Endothelial cell of umbilical vein (primary cell): ENCODE data around the gene ATG5. TPM values are rescaled to one million over a fixed set of nuclear protein-coding genes. Genes with fewer than 3 reads are reported as not detected.

Experiments
- BruUV-seq: library from RNA; stranded (reverse); fragments of 400-500 nt; replicated peaks from 2 replicates; lab custom pipeline; 2021; lab: Mats Ljungman, UMichigan
- CTCF ChIA-PET: fragments of 300-600, 350-600 bp; sonication (Branson Sonifier 250); formaldehyde crosslinking; loops from one replicate; lab custom pipeline; 2021; ENCODE audit warnings: antibody characterized with exemption, inconsistent platforms; lab: Charles Lee
- POLR2A ChIA-PET: fragments of 300-600, 350-600 bp; sonication (Branson Sonifier 250); formaldehyde crosslinking; loops from one replicate; lab custom pipeline; 2021; ENCODE audit warnings: antibody characterized with exemption, inconsistent platforms; lab: Charles Lee
- DNase-seq: peaks from one replicate; pipeline ENCODE4 v3.0.0-alpha.2; 2011; ENCODE audit warnings: low read depth, low spot score
- FAIRE-seq: peaks from 2 replicates; lab custom pipeline; 2011; peaks lifted over from hg19 to GRCh38; lab: Jason Lieb, UNC
- H2AFZ ChIP-seq: 2 replicates; pipeline ENCODE4 v1.6.0; 2012; ENCODE audit warnings: low read depth, low read length, control low read depth, inconsistent platforms
- H3K27ac ChIP-seq: 2 replicates; pipeline ENCODE4 v1.5.1; 2011; ENCODE audit warnings: low read depth, mild to moderate bottlenecking, control low read depth, low read length, moderate library complexity; ENCODE audit not compliant: insufficient read depth
- H3K27me3 ChIP-seq, 2 experiments: 2 replicates each; pipeline versions ENCODE4 v1.6.0 to v1.6.1; 2011; ENCODE audit warnings: low read length in 2 of 2, mixed read lengths in 1 of 2; ENCODE audit not compliant: control insufficient read depth in 2 of 2, insufficient read depth in 2 of 2
- H3K36me3 ChIP-seq, 2 experiments: 2 replicates in 1 of 2; 3 replicates in 1 of 2; pipeline ENCODE4 v1.5.1; 2011; ENCODE audit warnings: low read length in 2 of 2, mild to moderate bottlenecking in 1 of 2, moderate library complexity in 1 of 2; ENCODE audit not compliant: control insufficient read depth in 2 of 2, insufficient read depth in 2 of 2; ENCODE audit errors: extremely low read depth in 1 of 2
- H3K4me1 ChIP-seq: 3 replicates; pipeline ENCODE4 v1.5.1; 2011; ENCODE audit warnings: mild to moderate bottlenecking, low read length; ENCODE audit not compliant: control insufficient read depth, insufficient read depth; ENCODE audit errors: extremely low read depth
- H3K4me2 ChIP-seq: 2 replicates; pipeline ENCODE4 v1.6.1; 2011; ENCODE audit warnings: low read length, control low read depth, mixed read lengths; ENCODE audit not compliant: insufficient read depth
- H3K4me3 ChIP-seq, 3 experiments: fragments of 200-600 bp in 1 of 3; sonication (generic), shearing (Covaris generic) in 1 of 3; replicated peaks in 1 of 3; 2 replicates each; pipeline ENCODE4 v1.5.1; 2011 to 2016; ENCODE audit warnings: control low read depth in 3 of 3, low read length in 3 of 3, mild to moderate bottlenecking in 2 of 3, inconsistent platforms in 1 of 3, low read depth in 1 of 3, moderate library complexity in 1 of 3; ENCODE audit not compliant: insufficient read depth in 1 of 3
- H3K79me2 ChIP-seq: 2 replicates; pipeline ENCODE4 v1.6.0; 2012; ENCODE audit warnings: low read length, inconsistent platforms; ENCODE audit not compliant: control insufficient read depth, insufficient read depth
- H3K9ac ChIP-seq: replicated peaks from 2 replicates; pipeline ENCODE3; 2011; ENCODE audit warnings: low read length, control low read depth; ENCODE audit not compliant: insufficient read depth; ENCODE audit errors: extremely low read depth
- H3K9me1 ChIP-seq: replicated peaks from 3 replicates; pipeline ENCODE4 v1.6.0; 2011; ENCODE audit warnings: mild to moderate bottlenecking, low read length; ENCODE audit not compliant: control insufficient read depth, insufficient read depth; ENCODE audit errors: extremely low read depth
- H3K9me3 ChIP-seq: replicated peaks from 2 replicates; pipeline ENCODE4 v1.5.1; 2012; ENCODE audit warnings: low read length, inconsistent platforms; ENCODE audit not compliant: control insufficient read depth, insufficient read depth
- H4K20me1 ChIP-seq: replicated peaks from 2 replicates; pipeline ENCODE3; 2011; ENCODE audit warnings: mild to moderate bottlenecking, low read length; ENCODE audit not compliant: control insufficient read depth, insufficient read depth; ENCODE audit errors: extremely low read depth
- CTCF ChIP-seq, 2 donors: IDR thresholded peaks; 1 replicate in 1 of 2; 2 replicates in 1 of 2; pipeline ENCODE4 v1.5.1; 2011; ENCODE audit warnings: low read length in 2 of 2, mild to moderate bottlenecking in 2 of 2, moderate library complexity in 2 of 2, control low read depth in 1 of 2, inconsistent platforms in 1 of 2, low read depth in 1 of 2; ENCODE audit not compliant: insufficient read depth in 1 of 2; ENCODE audit errors: extremely low read depth in 1 of 2
- EZH2 ChIP-seq: IDR thresholded peaks from 2 replicates; pipeline ENCODE4 v1.6.1; 2012; ENCODE audit warnings: borderline replicate concordance, low read depth, mild to moderate bottlenecking, moderate library complexity, low read length, inconsistent platforms; ENCODE audit not compliant: severe bottlenecking
- FOS ChIP-seq: IDR thresholded peaks from 2 replicates; pipeline ENCODE4 v1.6.1; 2011; ENCODE audit warnings: mild to moderate bottlenecking, low read length, moderate library complexity, borderline replicate concordance; ENCODE audit not compliant: insufficient read depth
- GATA2 ChIP-seq: IDR thresholded peaks from 2 replicates; pipeline ENCODE4 v1.7.0; 2011; ENCODE audit warnings: low read depth, mild to moderate bottlenecking, moderate library complexity, mixed read lengths, low read length; ENCODE audit not compliant: insufficient read length, insufficient read depth
- JUN ChIP-seq: IDR thresholded peaks from 2 replicates; pipeline ENCODE4 v1.6.1; 2011; ENCODE audit warnings: borderline replicate concordance, low read depth; ENCODE audit not compliant: insufficient read length, insufficient read depth
- MAX ChIP-seq: IDR thresholded peaks from 2 replicates; pipeline ENCODE4 v1.6.1; 2011; ENCODE audit not compliant: insufficient read depth, insufficient read length
- MYC ChIP-seq: IDR thresholded peaks from one replicate; pipeline ENCODE4 v1.6.1; 2011; ENCODE audit warnings: mild to moderate bottlenecking, low read depth, low read length
- POLR2A ChIP-seq: IDR thresholded peaks from 2 replicates; pipeline ENCODE4 v1.6.1; 2012; ENCODE audit warnings: low read depth, mild to moderate bottlenecking, control low read depth, low read length
- POLR2AphosphoS5 ChIP-seq: IDR thresholded peaks from 2 replicates; pipeline ENCODE4 v1.6.1; 2012; ENCODE audit warnings: low read depth, mild to moderate bottlenecking, control low read depth, low read length, moderate library complexity; ENCODE audit not compliant: insufficient read depth
- dilution Hi-C: fragments of 300-500 bp; cut with MboI; formaldehyde crosslinking; loops from one replicate; pipeline ENCODE4 v1.15.0; 2019; ENCODE audit warnings: low sequenced_read_pairs; ENCODE audit not compliant: extremely low pct_ligation_motif_present
- intact Hi-C: fragments of 100-400 bp; cut with micrococcal nuclease; formaldehyde crosslinking; loops from one replicate; pipeline ENCODE4 v1.10.0; 2022
- polyA plus RNA-seq, 4 experiments: library from polyadenylated mRNA; depleted of rRNA in 3 of 4; stranded (reverse) in 3 of 4; unstranded in 1 of 4; fragments of >200 nt; gene quantifications; 2 replicates each; pipeline versions ENCODE4 v1.2.1 to v1.2.3, GENCODE V29; 2011 to 2012; ENCODE audit warnings: missing spikeins in 1 of 4
- total RNA-seq: library from RNA; stranded (reverse); gene quantifications from 2 replicates; pipeline ENCODE4 v1.2.3, GENCODE V29; 2021

ATG5 gene
- total and polyA plus RNA-seq, 2 donors (not counting 3 experiments of a cell fraction or from before 2014, with no cell fraction given), result 14.1 to 32.8 TPM

- no peak overlapping the region for H3K4me2 ChIP-seq
- no peak for FAIRE-seq
These were observed 77.8 kb downstream of the ATG5 start for GRCh38 chr6:106247733-106248132.

GRCh38 chr6:106247293-106247692 lies 78.3 kb downstream of the ATG5 start:
- FAIRE-seq, result no peak
- no peaks in the 10 kb centered on the region for H3K9me1 ChIP-seq
- H3K27ac ChIP-seq, result no peak overlapping the region
- no peaks in the 10 kb centered on the region for H3K27me3 ChIP-seq
- dilution Hi-C loops (no loop called here), intact Hi-C loops (no loop called here)
- no peaks in the 10 kb centered on the region for H3K36me3 ChIP-seq
- H2AFZ ChIP-seq, result no peak overlapping the region
- no peak overlapping the region for H3K4me3 ChIP-seq
- ChIA-PET CTCF (no interaction called here), POLR2A (no interaction called here)
- no TSS peak for BruUV-seq
- H3K4me1 ChIP-seq, result no peaks in the 10 kb centered on the region
- H3K9me3 ChIP-seq, result no peaks in the 10 kb centered on the region
- TF ChIP-seq GATA2 (no peak), POLR2AphosphoS5 (no peak), JUN (no peak), MYC (no peak), POLR2A (no peak), CTCF (IDR thresholded peaks at IDR 0.05; ENCODE audit: extremely low read depth in 1 of 2, insufficient read depth in 1 of 2, low read depth in 1 of 2, low read length in 2 of 2) (no peak), MAX (no peak), EZH2 (no peak), FOS (no peak)
- no peaks in the 10 kb centered on the region for H3K79me2 ChIP-seq
- H3K4me2 ChIP-seq, result no peak overlapping the region
- DNase-seq, result no peak
- H4K20me1 ChIP-seq, result no peaks in the 10 kb centered on the region
- no peak overlapping the region for H3K9ac ChIP-seq

More at GRCh38 chr6:106247733-106248132, 77.8 kb downstream of the ATG5 start:
- no TSS peak for BruUV-seq
- no peak overlapping the region for H3K27ac ChIP-seq
- no peak overlapping the region for H3K9ac ChIP-seq
- intact Hi-C loops, result no loop called here
- H3K9me1 ChIP-seq, result no peaks in the 10 kb centered on the region
- H3K4me3 ChIP-seq, result no peak overlapping the region
- H3K9me3 ChIP-seq, result no peaks in the 10 kb centered on the region
- no peak for TF ChIP-seq POLR2A
- TF ChIP-seq JUN, result no peak
- TF ChIP-seq FOS, result no peak
- no peak for TF ChIP-seq POLR2AphosphoS5
- TF ChIP-seq EZH2, result no peak
- no peak for TF ChIP-seq GATA2
- TF ChIP-seq MAX, result no peak
- ChIA-PET POLR2A (no interaction called here), CTCF (no interaction called here)
- no peak for DNase-seq
- no peaks in the 10 kb centered on the region for H4K20me1 ChIP-seq
- H3K79me2 ChIP-seq, result peaks cover 3% of the 10 kb centered on the region
- no peaks in the 10 kb centered on the region for H3K4me1 ChIP-seq
- dilution Hi-C loops, result no loop called here
- H3K27me3 ChIP-seq, result no peaks in the 10 kb centered on the region
- no peak overlapping the region for H2AFZ ChIP-seq
- no peaks in the 10 kb centered on the region for H3K36me3 ChIP-seq
